ENCODE data around the gene CALR. TPM values are rescaled to one million over a fixed set of nuclear protein-coding genes. Genes with fewer than 3 reads are reported as not detected.
A peak's percentile ranks its signal among the peaks of the same experiment; 100 is the strongest.
"Not testable (repeated sequence)": the region's sequence is repeated elsewhere in the genome, so short reads cannot be mapped to it uniquely, and the experiment has no call there.

CALR gene
- total RNA-seq (1,614 and 1,636 TPM in 2 replicates), polyA plus RNA-seq (1,135 and 1,206 TPM in 2 replicates), polyA minus RNA-seq (1,615 and 1,696 TPM in 2 replicates), Bru-seq, nascent RNA (percentile 98 among the genes with signal in this experiment), BruChase-seq, experiment 1, labeled RNA remaining after a 6-hour chase (percentile 100 among the genes with signal in this experiment), BruChase-seq, experiment 2, labeled RNA remaining after a 2-hour chase (percentile 99 among the genes with signal in this experiment)
- 1,348 and 1,456 TPM in 2 replicates for polyA plus RNA-seq (2011; cell fraction: cytosol; rRNA removed)
- polyA plus RNA-seq (2011; cell fraction: nucleus; rRNA removed): 981 and 1,182 TPM in 2 replicates
- polyA plus RNA-seq (2012): 1,660 and 1,676 TPM in 2 replicates
- 411 TPM for polyA minus RNA-seq (2011; cell fraction: cytosol; rRNA and poly(A)+ RNA removed)
- polyA minus RNA-seq (2011; cell fraction: nucleus; rRNA and poly(A)+ RNA removed): 416 and 482 TPM in 2 replicates
- long read RNA-seq, transcript CALR-203 (2 exons, 667 nt): minor isoform, 7 of 1,041 reads
- long read RNA-seq, transcript CALR-201 (9 exons, 1,903 nt): major isoform, 732 of 1,041 reads
- long read RNA-seq, partial matches to known transcripts: 268 of 1,041 reads
- long read RNA-seq, other reads (novel, unspliced or antisense): 33 of 1,041 reads

- POLR2A ChIA-PET: interaction anchor here (0.8 to 1.6 kb wide), 2 partner anchors 8 to 27 kb away, joined by 3 to 6 read pairs; partner anchors contain the start of gene RAD23A
- intact Hi-C loops (cut with micrococcal nuclease) (loop anchor here (1.0 to 10.0 kb wide), 5 partner anchors 8 to 153 kb away; partner anchors contain the start of genes GCDH and SYCE2), dilution Hi-C loops (cut with MboI; ENCODE audit: extremely low pct_ligation_motif_present, low sequenced_read_pairs) (no loop called here)
- peaks cover 13 to 32% of the 10 kb centered on the region in 2 experiments for H3K36me3 ChIP-seq (ENCODE audit: control insufficient read depth in 2 of 2, extremely low read depth in 1 of 2, insufficient read depth in 2 of 2, low read length in 2 of 2)
- H4K20me1 ChIP-seq (replicated peaks; ENCODE audit: control insufficient read depth, extremely low read depth, insufficient read depth, low read length): no peaks in the 10 kb centered on the region
- DNase-seq (ENCODE audit: low read depth, low spot score): peak; percentile 100
- H3K27me3 ChIP-seq (ENCODE audit: control insufficient read depth in 2 of 2, insufficient read depth in 2 of 2, low read length in 2 of 2): no peaks in the 10 kb centered on the region
- peak within 1 kb of the TSS; percentile 66 for H3K27ac ChIP-seq (ENCODE audit: insufficient read depth, low read depth, low read length)
- no peaks in the 10 kb centered on the region for H3K9me3 ChIP-seq (replicated peaks; ENCODE audit: control insufficient read depth, insufficient read depth, low read length)
- TF ChIP-seq POLR2AphosphoS5 (IDR thresholded peaks at IDR 0.05; ENCODE audit: insufficient read depth, low read depth, low read length) (peak; percentile 100), GATA2 (IDR thresholded peaks at IDR 0.05; ENCODE audit: insufficient read depth, insufficient read length, low read depth, low read length) (no peak), POLR2A (IDR thresholded peaks at IDR 0.05; ENCODE audit: low read depth, low read length) (peak; percentile 99), MAX (IDR thresholded peaks at IDR 0.05; ENCODE audit: insufficient read depth, insufficient read length) (peak; percentile 84)
- peak; percentile 100 for FAIRE-seq
- H3K79me2 ChIP-seq (ENCODE audit: control insufficient read depth, insufficient read depth, low read length): peaks cover 40% of the 10 kb centered on the region
- no TSS peak for BruUV-seq (replicated peaks)
- peak within 1 kb of the TSS; percentile 64 for H3K4me2 ChIP-seq (ENCODE audit: insufficient read depth, low read length)
- peak within 1 kb of the TSS; percentile 49 for H2AFZ ChIP-seq (ENCODE audit: low read depth, low read length)
- H3K4me3 ChIP-seq (replicated peaks in 1 of 3; ENCODE audit: insufficient read depth in 1 of 3, low read depth in 1 of 3, low read length in 3 of 3): peak within 1 kb of the TSS; percentile 75 to 98 (median 93)
- H3K4me1 ChIP-seq (ENCODE audit: control insufficient read depth, extremely low read depth, insufficient read depth, low read length): peaks cover 25% of the 10 kb centered on the region
- peak within 1 kb of the TSS; percentile 95 for H3K9ac ChIP-seq (replicated peaks; ENCODE audit: extremely low read depth, insufficient read depth, low read length)
- H3K9me1 ChIP-seq (replicated peaks; ENCODE audit: control insufficient read depth, extremely low read depth, insufficient read depth, low read length): no peaks in the 10 kb centered on the region
- CTCF ChIA-PET: interaction anchor here (0.6 to 1.3 kb wide), 5 partner anchors 19 to 181 kb away, joined by 3 to 6 read pairs (median 3); partner anchors contain the start of genes GCDH and SYCE2
Measured at GRCh38 chr19:12937927-12938778, at the start of gene CALR. TSS of gene CALR (plus strand) at chr19:12938609. CDS start at chr19:12938680, 71 bp downstream.

- intact Hi-C loops (cut with micrococcal nuclease): loop anchor here (2.0 kb wide), 1 partner anchor 48 kb away; the partner anchor contains the start of gene CALR
- DNase-seq (ENCODE audit: low read depth, low spot score); BruUV-seq (replicated peaks); H3K4me1 ChIP-seq (ENCODE audit: control insufficient read depth, extremely low read depth, insufficient read depth, low read length); H3K36me3 ChIP-seq (ENCODE audit: control insufficient read depth in 2 of 2, extremely low read depth in 1 of 2, insufficient read depth in 2 of 2, low read length in 2 of 2); H4K20me1 ChIP-seq (replicated peaks; ENCODE audit: control insufficient read depth, extremely low read depth, insufficient read depth, low read length); H3K4me3 ChIP-seq (replicated peaks in 1 of 3; ENCODE audit: insufficient read depth in 1 of 3, low read depth in 1 of 3, low read length in 3 of 3); H3K27ac ChIP-seq (ENCODE audit: insufficient read depth, low read depth, low read length); H3K9ac ChIP-seq (replicated peaks; ENCODE audit: extremely low read depth, insufficient read depth, low read length); FAIRE-seq; H3K9me3 ChIP-seq (replicated peaks; ENCODE audit: control insufficient read depth, insufficient read depth, low read length); H3K27me3 ChIP-seq (ENCODE audit: control insufficient read depth in 2 of 2, insufficient read depth in 2 of 2, low read length in 2 of 2); H3K79me2 ChIP-seq (ENCODE audit: control insufficient read depth, insufficient read depth, low read length); dilution Hi-C loops (cut with MboI; ENCODE audit: extremely low pct_ligation_motif_present, low sequenced_read_pairs); H3K9me1 ChIP-seq (replicated peaks; ENCODE audit: control insufficient read depth, extremely low read depth, insufficient read depth, low read length): not testable (repeated sequence)
- POLR2A ChIA-PET: interaction anchor here (0.5 to 1.1 kb wide), 4 partner anchors 8 to 29 kb away, joined by 3 to 5 read pairs (median 4); partner anchors contain the start of gene SYCE2
- CTCF ChIA-PET: interaction anchor here (0.9 to 2.1 kb wide), 5 partner anchors 9 to 75 kb away, joined by 3 to 12 read pairs (median 5); partner anchors contain the start of gene DNASE2
- peak overlapping the region; percentile 86 for H3K4me2 ChIP-seq (ENCODE audit: insufficient read depth, low read length)
- H2AFZ ChIP-seq (ENCODE audit: low read depth, low read length): peak overlapping the region; percentile 36
Measured at GRCh38 chr19:12890299-12890786, 48.1 kb upstream of the CALR start.

Data from endothelial cell of umbilical vein (primary cell).